Endothelial cell (in vitro differentiated cells): ENCODE data around the gene USP2. TPM values are rescaled to one million over a fixed set of nuclear protein-coding genes. Genes with fewer than 3 reads are reported as not detected.
A peak's percentile ranks its signal among the peaks of the same experiment; 100 is the strongest.

Source experiments
- DNase-seq: peaks from one replicate; pipeline ENCODE4 v3.0.0; 2021; ENCODE audit warnings: low spot score
- H3K27ac Mint-ChIP-seq: one replicate; pipeline ENCODE4 v1.8.0; 2021; ENCODE audit warnings: mixed read lengths, inconsistent platforms; ENCODE audit not compliant: unreplicated experiment
- H3K27me3 Mint-ChIP-seq: one replicate; pipeline ENCODE4 v1.8.0; 2021; ENCODE audit warnings: mild to moderate bottlenecking, moderate library complexity, mixed read lengths, inconsistent platforms; ENCODE audit not compliant: unreplicated experiment
- H3K36me3 Mint-ChIP-seq: one replicate; pipeline ENCODE4 v1.8.0; 2021; ENCODE audit warnings: mild to moderate bottlenecking, low read depth, mixed read lengths, inconsistent platforms; ENCODE audit not compliant: unreplicated experiment
- H3K4me1 Mint-ChIP-seq: one replicate; pipeline ENCODE4 v1.8.0; 2021; ENCODE audit warnings: mild to moderate bottlenecking, mixed read lengths, inconsistent platforms; ENCODE audit not compliant: unreplicated experiment
- H3K4me3 Mint-ChIP-seq: one replicate; pipeline ENCODE4 v1.8.0; 2021; ENCODE audit warnings: mild to moderate bottlenecking, mixed read lengths, inconsistent platforms; ENCODE audit not compliant: unreplicated experiment
- H3K9me3 Mint-ChIP-seq: one replicate; pipeline ENCODE4 v1.8.0; 2021; ENCODE audit warnings: mixed read lengths, inconsistent platforms; ENCODE audit not compliant: unreplicated experiment
- CTCF ChIP-seq: fragments of 200-600 bp; sonication (generic); IDR thresholded peaks from one replicate; pipeline ENCODE4 v1.5.0; 2021; ENCODE audit warnings: antibody characterized with exemption; ENCODE audit not compliant: unreplicated experiment
- total RNA-seq: library from RNA; stranded (reverse); fragmentation: NEBNext Ultra II Directional; extraction: Animal tissue kit (Norgen Biotek cat#: 25700); gene quantifications from one replicate; pipeline ENCODE4 v1.2.1, GENCODE V29; 2021; ENCODE audit not compliant: unreplicated experiment

Gene USP2
- total RNA-seq, 1 donor from 2014 or later: 1.5 TPM

GRCh38 chr11:119322921-119323531 is 58.5 kb downstream of the USP2 start:
- Mint-ChIP-seq H3K4me3 (no peak overlapping the region), H3K27ac (no peak overlapping the region), H3K27me3 (peaks cover 8% of the 10 kb centered on the region), H3K36me3 (no peaks in the 10 kb centered on the region), H3K4me1 (peaks cover 24% of the 10 kb centered on the region), H3K9me3 (no peaks in the 10 kb centered on the region)
- no peak for DNase-seq
- no peak for TF ChIP-seq CTCF

- Mint-ChIP-seq H3K4me1 (peaks cover 24% of the 10 kb centered on the region), H3K4me3 (peak overlapping the region; percentile 12), H3K9me3 (no peaks in the 10 kb centered on the region), H3K36me3 (no peaks in the 10 kb centered on the region), H3K27me3 (peaks cover 8% of the 10 kb centered on the region), H3K27ac (peak overlapping the region; percentile 58)
- TF ChIP-seq CTCF: no peak
- DNase-seq: no peak
These were observed 59.1 kb downstream of the USP2 start for GRCh38 chr11:119322360-119322739.

- no peaks in the 10 kb centered on the region for H3K9me3 Mint-ChIP-seq
- peaks cover 24% of the 10 kb centered on the region for H3K4me1 Mint-ChIP-seq
- H3K27ac Mint-ChIP-seq: no peak overlapping the region
- H3K4me3 Mint-ChIP-seq: peak overlapping the region; percentile 79
- H3K27me3 Mint-ChIP-seq: peaks cover 8% of the 10 kb centered on the region
- H3K36me3 Mint-ChIP-seq: no peaks in the 10 kb centered on the region
- DNase-seq: peak; percentile 63
- no peak for TF ChIP-seq CTCF
These were observed 60.5 kb downstream of the USP2 start for GRCh38 chr11:119320776-119321524.

GRCh38 chr11:119320240-119320775 is 61.2 kb downstream of the USP2 start:
- Mint-ChIP-seq H3K4me3 (no peak overlapping the region), H3K27me3 (peaks cover 8% of the 10 kb centered on the region), H3K4me1 (peaks cover 24% of the 10 kb centered on the region), H3K36me3 (no peaks in the 10 kb centered on the region), H3K27ac (peak overlapping the region; percentile 95), H3K9me3 (no peaks in the 10 kb centered on the region)
- TF ChIP-seq CTCF: no peak
- peak; percentile 58 for DNase-seq
